D341Med (cell line): ENCODE results near the gene PRPF40B.

Source experiments
- DNase-seq: peaks from one replicate; pipeline ENCODE4 v3.0.0; 2012; ENCODE audit warnings: low spot score

Gene PRPF40B

GRCh38 chr12:49635656-49636055 lies 12.3 kb downstream of the PRPF40B start:
- DNase-seq = no peak

GRCh38 chr12:49636574-49636973 lies 13.2 kb downstream of the PRPF40B start:
- no peak for DNase-seq

GRCh38 chr12:49636979-49637755 lies 13.8 kb downstream of the PRPF40B start:
- DNase-seq = peak; percentile 83

GRCh38 chr12:49641748-49642369 lies 18.5 kb downstream of the PRPF40B start:
- DNase-seq = no peak

GRCh38 chr12:49642370-49642802 lies 19.0 kb downstream of the PRPF40B start:
- DNase-seq = no peak

- DNase-seq = no peak
Measured at GRCh38 chr12:49643135-49643534, 19.8 kb downstream of the PRPF40B start.

- no peak for DNase-seq
Measured at GRCh38 chr12:49643961-49644619, 20.7 kb downstream of the PRPF40B start.

GRCh38 chr12:49644620-49644994 lies 21.2 kb downstream of the PRPF40B start:
- DNase-seq = peak; percentile 91

GRCh38 chr12:49645146-49646039 lies 22.0 kb downstream of the PRPF40B start:
- DNase-seq = no peak

- no peak for DNase-seq
Measured at GRCh38 chr12:49646331-49646830, 23.0 kb downstream of the PRPF40B start.

- no peak for DNase-seq
Measured at GRCh38 chr12:49646871-49647654, 23.7 kb downstream of the PRPF40B start.

- no peak for DNase-seq
Measured at GRCh38 chr12:49647827-49648711, 24.7 kb downstream of the PRPF40B start.

- DNase-seq = no peak
Measured at GRCh38 chr12:49648712-49649003, 25.3 kb downstream of the PRPF40B start.

GRCh38 chr12:49649445-49649844 lies 26.1 kb downstream of the PRPF40B start:
- no peak for DNase-seq

- DNase-seq = no peak
Measured at GRCh38 chr12:49649892-49650291, 26.5 kb downstream of the PRPF40B start.

- no peak for DNase-seq
Measured at GRCh38 chr12:49651855-49652254, 28.5 kb downstream of the PRPF40B start.

GRCh38 chr12:49652921-49653520 lies 29.7 kb downstream of the PRPF40B start:
- no peak for DNase-seq

- no peak for DNase-seq
Measured at GRCh38 chr12:49654715-49655114, 31.4 kb downstream of the PRPF40B start.

- no peak for DNase-seq
Measured at GRCh38 chr12:49655595-49656236, 32.4 kb downstream of the PRPF40B start.
